GM19099 (cell line): ENCODE data around the gene B3GNT9.

ENCODE experiments used
- POLR2A ChIP-seq: IDR thresholded peaks from 3 replicates; pipeline ENCODE4 v1.6.1; 2011; ENCODE audit warnings: low read depth; ENCODE audit not compliant: insufficient read length; ENCODE audit errors: extremely low read depth

Gene B3GNT9

GRCh38 chr16:67150833-67151396, at the start of gene B3GNT9:
B3GNT9 (minus strand) TSS chr16:67150998; CDS start chr16:67150485, 513 bp downstream.
- TF ChIP-seq POLR2A = peak; percentile 57

GRCh38 chr16:67200491-67200890, 49.7 kb upstream of the B3GNT9 start:
- TF ChIP-seq POLR2A = no peak

- TF ChIP-seq POLR2A = no peak
These were observed 49.0 kb upstream of the B3GNT9 start for GRCh38 chr16:67199808-67200198.

GRCh38 chr16:67199011-67199807, 48.4 kb upstream of the B3GNT9 start, which contains the start of gene ELMO3:
ELMO3 (plus strand) TSS chr16:67199131; CDS start chr16:67199327, 196 bp downstream.
- no peak for TF ChIP-seq POLR2A

GRCh38 chr16:67198238-67198734, 47.5 kb upstream of the B3GNT9 start:
- TF ChIP-seq POLR2A = no peak

- no peak for TF ChIP-seq POLR2A
These were observed 46.9 kb upstream of the B3GNT9 start for GRCh38 chr16:67197704-67198103.

GRCh38 chr16:67196881-67197280, 46.1 kb upstream of the B3GNT9 start:
- TF ChIP-seq POLR2A = no peak

GRCh38 chr16:67195676-67196075, 44.9 kb upstream of the B3GNT9 start:
- no peak for TF ChIP-seq POLR2A

- no peak for TF ChIP-seq POLR2A
These were observed 43.5 kb upstream of the B3GNT9 start for GRCh38 chr16:67194260-67194659.

GRCh38 chr16:67193536-67193935, 42.7 kb upstream of the B3GNT9 start:
- no peak for TF ChIP-seq POLR2A

- TF ChIP-seq POLR2A = no peak
These were observed 42.1 kb upstream of the B3GNT9 start for GRCh38 chr16:67192781-67193361.

- peak; percentile 86 for TF ChIP-seq POLR2A
These were observed 41.3 kb upstream of the B3GNT9 start, which contains the start of gene E2F4 for GRCh38 chr16:67191995-67192681. E2F4 (plus strand) TSS chr16:67192155; CDS start chr16:67192228, 73 bp downstream.

- no peak for TF ChIP-seq POLR2A
These were observed 40.7 kb upstream of the B3GNT9 start for GRCh38 chr16:67191411-67191994.
